Colonic mucosa (tissue), 4 donors: ENCODE measurements around the gene FOXA3. TPM values are rescaled to one million over a fixed set of nuclear protein-coding genes. Genes with fewer than 3 reads are reported as not detected.

Experiments
- DNase-seq: peaks from one replicate; pipeline ENCODE4 v3.0.0-alpha.2; 2020
- H3K27ac ChIP-seq: fragments of 200-600 bp; one replicate; pipeline ENCODE4 v1.8.0; 2021
- H3K27me3 ChIP-seq: fragments of 200-600 bp; one replicate; pipeline ENCODE4 v1.8.0; 2021
- H3K36me3 ChIP-seq: fragments of 200-600 bp; one replicate; pipeline ENCODE4 v1.8.0; 2021
- H3K4me1 ChIP-seq: fragments of 200-600 bp; one replicate; pipeline ENCODE4 v1.8.0; 2021; ENCODE audit warnings: mild to moderate bottlenecking
- H3K4me3 ChIP-seq: fragments of 200-600 bp; one replicate; pipeline ENCODE4 v1.8.0; 2021
- H3K9ac ChIP-seq, 2 donors: one replicate each; pipeline ENCODE4 v1.7.0; 2013; ENCODE audit warnings: control low read depth in 2 of 2, low read depth in 2 of 2, low read length in 2 of 2
- H3K9me3 ChIP-seq: fragments of 200-600 bp; one replicate; pipeline ENCODE4 v1.8.0; 2021
- CTCF ChIP-seq: fragments of 200-600 bp; IDR thresholded peaks from one replicate; pipeline ENCODE4 v1.8.0; 2022; ENCODE audit warnings: antibody characterized with exemption, mild to moderate bottlenecking
- intact Hi-C: fragments of 100-400 bp; cut with DNase I; formaldehyde crosslinking; loops from one replicate; pipeline ENCODE4 v1.14.1; 2022
- total RNA-seq, 2 donors: library from RNA; stranded (reverse); fragmentation: NEBNext Ultra II Directional in 1 of 2; extraction: Animal tissue kit (Norgen Biotek cat#: 25700) in 1 of 2; gene quantifications; one replicate each; pipeline ENCODE4 v1.2.1, GENCODE V29; 2021
- donor health status: healthy.
- donor health status: DM: no; HTN: no; CAD: no.
- donor health status: DM: no; HTN: no; CAD: no.

Gene FOXA3
- total RNA-seq, 2 donors from 2014 or later, result 48.5 to 55.9 TPM

GRCh38 chr19:45881082-45881908, 17.2 kb downstream of the FOXA3 start:
- H3K27ac ChIP-seq, result peak overlapping the region; percentile 75
- DNase-seq, result peak; percentile 42
- H3K36me3 ChIP-seq, result no peaks in the 10 kb centered on the region
- no peaks in the 10 kb centered on the region for H3K27me3 ChIP-seq
- intact Hi-C loops, result loop anchor here (10.0 kb wide), 1 partner anchor 66 kb away; the partner anchor contains the start of gene RSPH6A
- peak overlapping the region in 1 of 2 donors; percentile 90 for H3K9ac ChIP-seq
- no peak overlapping the region for H3K4me3 ChIP-seq
- H3K9me3 ChIP-seq, result no peaks in the 10 kb centered on the region
- peaks cover 30% of the 10 kb centered on the region for H3K4me1 ChIP-seq
- TF ChIP-seq CTCF, result no peak

DNA sequence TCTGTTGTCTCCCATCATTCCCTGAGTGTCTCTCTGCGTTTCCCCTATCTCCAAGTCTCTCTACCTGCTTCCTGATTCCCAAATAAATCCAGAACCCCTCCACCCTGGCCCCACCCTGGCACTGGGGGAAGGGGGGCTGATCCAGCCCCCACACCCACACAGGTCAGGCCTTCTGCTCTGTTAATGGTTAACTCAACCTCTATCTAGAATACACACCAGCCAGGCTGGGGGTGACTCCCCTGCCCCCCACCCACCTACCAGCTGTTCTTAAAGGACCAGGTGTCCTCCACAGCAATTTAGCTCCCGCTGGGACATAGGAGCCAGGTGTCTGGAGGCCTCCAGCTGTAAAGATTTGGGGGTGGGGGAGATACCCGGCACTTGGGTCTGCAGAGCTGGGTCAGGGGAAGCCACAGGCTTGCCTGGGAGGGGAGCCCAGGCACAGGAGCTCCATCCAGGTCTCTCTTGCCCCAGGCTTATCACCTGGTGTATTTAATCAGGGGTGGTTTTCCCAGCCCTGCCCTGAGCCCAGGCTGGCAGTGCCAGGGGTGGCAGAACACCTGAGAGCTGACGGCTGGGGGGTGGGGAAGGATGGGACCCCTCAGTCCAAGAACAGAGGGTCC, 17.9 kb downstream of the FOXA3 start:
- peak; percentile 86 for DNase-seq
- peak overlapping the region in 1 of 2 donors; percentile 90 for H3K9ac ChIP-seq
- H3K4me3 ChIP-seq, result peak overlapping the region; percentile 16
- intact Hi-C loops, result loop anchor here (10.0 kb wide), 1 partner anchor 67 kb away; the partner anchor contains the start of gene RSPH6A
- H3K4me1 ChIP-seq, result peaks cover 25% of the 10 kb centered on the region
- no peaks in the 10 kb centered on the region for H3K27me3 ChIP-seq
- peak overlapping the region; percentile 75 for H3K27ac ChIP-seq
- no peak for TF ChIP-seq CTCF
- H3K9me3 ChIP-seq, result no peaks in the 10 kb centered on the region
- H3K36me3 ChIP-seq, result no peaks in the 10 kb centered on the region

DNA sequence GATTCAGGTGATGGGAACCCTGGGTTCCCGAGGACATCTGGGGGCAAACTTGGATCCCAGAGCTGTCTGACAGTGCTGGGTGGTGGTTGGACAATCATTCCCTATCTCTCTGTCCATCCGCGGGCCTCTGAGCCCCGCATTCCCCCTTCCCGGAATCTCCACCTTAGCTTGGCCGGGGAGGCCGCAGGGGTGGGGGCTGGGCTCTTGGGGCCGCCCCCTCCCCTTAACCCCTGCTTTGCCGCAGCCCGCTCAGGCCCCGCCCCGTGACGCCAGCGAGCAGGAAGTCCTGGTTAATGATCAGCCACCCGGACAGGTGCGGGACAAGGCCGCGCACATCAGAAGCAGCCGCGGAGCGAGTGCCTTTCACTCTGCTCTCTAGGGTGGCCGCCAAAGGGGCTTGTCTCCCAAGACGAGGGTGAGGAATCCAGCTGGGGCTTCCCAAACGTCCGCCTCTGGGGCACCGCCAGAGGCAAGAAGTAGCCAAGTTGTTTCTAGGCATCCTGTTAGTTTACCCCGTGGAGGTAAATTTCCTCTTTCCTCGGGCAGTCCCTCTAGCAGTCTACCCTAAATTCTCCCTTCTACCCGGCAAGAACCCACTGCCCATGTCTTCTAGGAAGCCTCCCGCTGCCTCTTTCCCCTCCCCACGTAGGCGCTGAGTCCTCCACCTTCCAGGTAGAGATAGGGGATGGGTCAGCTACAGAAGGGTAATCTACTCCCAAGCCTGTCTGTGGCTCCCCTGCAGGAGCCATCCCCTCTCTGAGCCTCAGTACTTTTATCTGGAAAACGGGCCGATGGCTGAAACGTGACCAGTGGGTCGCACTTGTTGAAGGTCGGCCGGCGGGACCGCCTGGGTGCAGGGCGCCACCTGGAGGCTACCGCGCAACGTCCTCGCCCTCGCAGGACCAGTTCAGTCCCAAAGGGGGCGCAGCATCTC, 18.8 kb downstream of the FOXA3 start:
- H3K27me3 ChIP-seq, result no peaks in the 10 kb centered on the region
- peaks cover 21% of the 10 kb centered on the region for H3K4me1 ChIP-seq
- intact Hi-C loops, result loop anchor here (1.0 to 10.0 kb wide), 2 partner anchors 20 to 68 kb away; partner anchors contain the start of genes RSPH6A and SYMPK
- no peaks in the 10 kb centered on the region for H3K36me3 ChIP-seq
- peak overlapping the region; percentile 75 for H3K27ac ChIP-seq
- no peaks in the 10 kb centered on the region for H3K9me3 ChIP-seq
- DNase-seq, result peak; percentile 93
- peak overlapping the region; percentile 69 to 90 for H3K9ac ChIP-seq
- H3K4me3 ChIP-seq, result peak overlapping the region; percentile 16
- peak; percentile 96 for TF ChIP-seq CTCF

DNA sequence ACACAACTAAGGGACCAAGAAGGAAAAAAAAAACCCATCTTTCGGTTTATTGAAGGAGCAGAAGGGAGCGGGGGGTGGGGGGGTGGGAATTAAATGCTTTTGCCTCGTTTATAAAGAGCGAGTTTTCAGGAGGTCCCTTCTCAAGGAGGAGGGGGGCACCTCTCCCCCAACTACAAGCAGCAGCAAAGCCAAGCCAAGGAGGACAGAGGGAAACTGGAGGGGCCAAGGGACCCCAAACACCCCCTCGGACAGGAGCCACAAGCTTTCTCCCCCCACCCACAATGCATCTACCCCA, 19.4 kb downstream of the FOXA3 start:
- no peak overlapping the region for H3K4me3 ChIP-seq
- TF ChIP-seq CTCF, result peak; percentile 47
- no peak overlapping the region for H3K27ac ChIP-seq
- H3K27me3 ChIP-seq, result no peaks in the 10 kb centered on the region
- intact Hi-C loops, result loop anchor here (1.0 to 10.0 kb wide), 2 partner anchors 20 to 69 kb away; partner anchors contain the start of genes RSPH6A and SYMPK
- no peaks in the 10 kb centered on the region for H3K36me3 ChIP-seq
- DNase-seq, result no peak
- no peaks in the 10 kb centered on the region for H3K9me3 ChIP-seq
- H3K4me1 ChIP-seq, result peaks cover 21% of the 10 kb centered on the region
- H3K9ac ChIP-seq, result peak overlapping the region in 1 of 2 donors; percentile 16
